SK-N-SH (cell line): ENCODE results near the gene DNPH1. TPM values are rescaled to one million over a fixed set of nuclear protein-coding genes. Genes with fewer than 3 reads are reported as not detected.

Experiments used
- CTCF ChIA-PET: fragments of 300-600, 350-600 bp; formaldehyde crosslinking; extraction: SDS; loops from one replicate; lab custom pipeline; 2021; lab: Yijun Ruan, JAX
- POLR2A ChIA-PET: fragments of 350-600 bp; sonication (Branson Sonifier 250); formaldehyde crosslinking; extraction: SDS; loops from one replicate; lab custom pipeline; 2020; ENCODE audit warnings: antibody characterized with exemption, inconsistent platforms; lab: Yijun Ruan, JAX
- DNase-seq: peaks from one replicate; pipeline ENCODE4 v3.0.0; 2012
- H2AFZ ChIP-seq: fragments of 200-600 bp; sonication (generic); 2 replicates; pipeline ENCODE4 v1.8.1; 2016; ENCODE audit warnings: antibody characterized with exemption, mild to moderate bottlenecking, low read depth
- H3F3A ChIP-seq: fragments of 200-600 bp; sonication (generic); replicated peaks from 2 replicates; pipeline ENCODE3; 2016; ENCODE audit warnings: antibody characterized with exemption, mild to moderate bottlenecking; ENCODE audit not compliant: insufficient read depth
- H3K27ac ChIP-seq, 2 experiments: fragments of 200-500 bp in 1 of 2; fragments of 200-600 bp in 1 of 2; sonication (Bioruptor generic) in 1 of 2; sonication (generic), shearing (Covaris generic) in 1 of 2; 2 replicates each; pipeline versions ENCODE4 v1.5.1 to v1.6.1; 2014 to 2016; ENCODE audit warnings: low read depth in 2 of 2, inconsistent platforms in 1 of 2, low read length in 1 of 2, mild to moderate bottlenecking in 1 of 2, mixed read lengths in 1 of 2
- H3K27me3 ChIP-seq: fragments of 200-600 bp; sonication (generic), shearing (Covaris generic); 2 replicates; pipeline ENCODE4 v1.6.1; 2016; ENCODE audit warnings: mixed run types; ENCODE audit not compliant: insufficient read depth
- H3K36me3 ChIP-seq, 2 experiments: fragments of 200-500 bp in 1 of 2; fragments of 200-600 bp in 1 of 2; sonication (Bioruptor generic) in 1 of 2; sonication (generic) in 1 of 2; replicated peaks in 1 of 2; 2 replicates each; pipeline versions ENCODE3 to v1.5.1; 2014 to 2016; ENCODE audit warnings: low read length in 1 of 2, mild to moderate bottlenecking in 1 of 2; ENCODE audit not compliant: insufficient read depth in 2 of 2, control insufficient read depth in 1 of 2
- H3K4me1 ChIP-seq, 2 experiments: fragments of 200-500 bp in 1 of 2; fragments of 200-600 bp in 1 of 2; sonication (Bioruptor generic) in 1 of 2; sonication (generic), shearing (Covaris generic) in 1 of 2; 2 replicates each; pipeline versions ENCODE4 v1.5.1 to v1.6.1; 2014 to 2016; ENCODE audit warnings: low read depth in 1 of 2, low read length in 1 of 2, mixed run types in 1 of 2; ENCODE audit not compliant: insufficient read depth in 2 of 2, control insufficient read depth in 1 of 2
- H3K4me2 ChIP-seq: fragments of 200-600 bp; sonication (generic), shearing (Covaris generic); 2 replicates; pipeline ENCODE4 v1.6.1; 2017; ENCODE audit warnings: mixed run types
- H3K4me3 ChIP-seq, 2 experiments: fragments of 200-500 bp in 1 of 2; fragments of 200-600 bp in 1 of 2; sonication (Bioruptor generic) in 1 of 2; sonication (generic), shearing (Covaris generic) in 1 of 2; 2 replicates each; pipeline versions ENCODE4 v1.5.1 to v1.8.1; 2014 to 2016; ENCODE audit warnings: low read depth in 2 of 2, inconsistent platforms in 1 of 2, low read length in 1 of 2, mild to moderate bottlenecking in 1 of 2, mixed read lengths in 1 of 2, moderate library complexity in 1 of 2
- H3K79me2 ChIP-seq: fragments of 200-600 bp; sonication (generic); 2 replicates; pipeline ENCODE4 v1.8.1; 2017; ENCODE audit warnings: mild to moderate bottlenecking; ENCODE audit not compliant: insufficient read depth
- H3K9ac ChIP-seq: fragments of 200-600 bp; sonication (generic); 2 replicates; pipeline ENCODE4 v1.6.1; 2017; ENCODE audit warnings: mixed run types
- H3K9me2 ChIP-seq: fragments of 200-600 bp; sonication (generic); 2 replicates; pipeline ENCODE4 v1.6.1; 2017; ENCODE audit warnings: mixed run types
- H3K9me3 ChIP-seq: fragments of 200-600 bp; sonication (generic); 2 replicates; pipeline ENCODE4 v1.6.1; 2017; ENCODE audit warnings: mixed run types, mild to moderate bottlenecking, moderate library complexity
- H4K20me1 ChIP-seq: fragments of 200-600 bp; sonication (generic); 2 replicates; pipeline ENCODE4 v1.6.1; 2017; ENCODE audit warnings: mild to moderate bottlenecking, mixed run types; ENCODE audit not compliant: insufficient read depth
- EP300 ChIP-seq, 2 experiments: IDR thresholded peaks; 2 replicates each; pipeline versions ENCODE4 v1.4.0 to v1.6.1; 2012; ENCODE audit warnings: borderline replicate concordance in 1 of 2, low read depth in 1 of 2, low read length in 1 of 2
- EZH2phosphoT487 ChIP-seq: fragments of 200-600 bp; sonication (generic); IDR thresholded peaks from 2 replicates; pipeline ENCODE4 v1.6.1; 2017; ENCODE audit warnings: low read depth, mixed run types, mild to moderate bottlenecking, antibody characterized with exemption, moderate library complexity, borderline replicate concordance
- FOSL2 ChIP-seq: IDR thresholded peaks from 2 replicates; pipeline ENCODE4 v1.4.0; 2012; ENCODE audit warnings: low read depth, mild to moderate bottlenecking, moderate library complexity, borderline replicate concordance
- FOXM1 ChIP-seq: IDR thresholded peaks from 2 replicates; pipeline ENCODE4 v1.4.0; 2012; ENCODE audit warnings: low read depth, mild to moderate bottlenecking
- GABPA ChIP-seq: IDR thresholded peaks from 2 replicates; pipeline ENCODE4 v1.4.0; 2012; ENCODE audit warnings: low read depth, mild to moderate bottlenecking
- MEF2A ChIP-seq: IDR thresholded peaks from 2 replicates; pipeline ENCODE4 v1.4.0; 2012; ENCODE audit warnings: low read depth, borderline replicate concordance
- MXI1 ChIP-seq: IDR thresholded peaks from 2 replicates; pipeline ENCODE4 v1.6.1; 2012; ENCODE audit warnings: mild to moderate bottlenecking, low read depth, low read length, improper control_type of control experiment
- NFIC ChIP-seq: IDR thresholded peaks from 2 replicates; pipeline ENCODE4 v1.4.0; 2012; ENCODE audit warnings: borderline replicate concordance
- NRF1 ChIP-seq: IDR thresholded peaks from 2 replicates; pipeline ENCODE4 v1.6.1; 2012; ENCODE audit warnings: low read depth, mild to moderate bottlenecking, low read length
- RCOR1 ChIP-seq: fragments of 150-350 bp; IDR thresholded peaks from 2 replicates; pipeline ENCODE4 v1.6.1; 2017; ENCODE audit warnings: antibody characterized with exemption, low read length
- RXRA ChIP-seq: IDR thresholded peaks from 2 replicates; pipeline ENCODE4 v1.4.0; 2012; ENCODE audit warnings: low read depth, mild to moderate bottlenecking, borderline replicate concordance
- SIN3A ChIP-seq: IDR thresholded peaks from 2 replicates; pipeline ENCODE4 v1.6.1; 2012; ENCODE audit warnings: low read depth, mild to moderate bottlenecking, low read length, moderate library complexity, borderline replicate concordance
- SMC3 ChIP-seq: IDR thresholded peaks from 2 replicates; pipeline ENCODE4 v1.6.1; 2012; ENCODE audit warnings: low read depth, low read length, improper control_type of control experiment
- TAF1 ChIP-seq: IDR thresholded peaks from 2 replicates; pipeline ENCODE4 v1.6.1; 2012; ENCODE audit warnings: low read depth, mild to moderate bottlenecking, low read length, moderate library complexity, borderline replicate concordance
- TCF12 ChIP-seq: IDR thresholded peaks from 2 replicates; pipeline ENCODE4 v1.4.0; 2012
- YY1 ChIP-seq: IDR thresholded peaks from 2 replicates; pipeline ENCODE4 v1.4.0; 2012; ENCODE audit warnings: low read depth, mild to moderate bottlenecking
- WGBS: methylation state at CpG from one replicate; pipeline ENCODE4 v1.1.6; 2017; ENCODE audit warnings: low lambda C conversion rate; 5-methylcytosine and 5-hydroxymethylcytosine counted together
- polyA plus RNA-seq, 3 experiments: library from polyadenylated mRNA; depleted of rRNA; stranded (reverse); fragments of >200 nt; gene quantifications; 2 replicates each; pipeline ENCODE4 v1.2.3, GENCODE V29; 2012
- TF ChIP-seq, protein P1 (sequence below): IDR thresholded peaks from 2 replicates; pipeline ENCODE4 v1.4.0; 2012; ENCODE audit warnings: low read depth, borderline replicate concordance
- TF ChIP-seq, protein P2 (sequence below): fragments of 150-350 bp; IDR thresholded peaks from 2 replicates; pipeline ENCODE4 v1.6.1; 2017; ENCODE audit warnings: antibody characterized with exemption, low read length, low read depth, borderline replicate concordance
- TF ChIP-seq, protein P3 (sequence below): fragments of 150-350 bp; IDR thresholded peaks from 2 replicates; pipeline ENCODE4 v1.6.1; 2016; ENCODE audit warnings: mild to moderate bottlenecking, low read depth, low read length
- TF ChIP-seq, protein P4 (sequence below): fragments of 200-600 bp; sonication (generic); IDR thresholded peaks from 2 replicates; pipeline ENCODE4 v1.6.1; 2017; ENCODE audit warnings: antibody characterized with exemption, mild to moderate bottlenecking, moderate library complexity

DNPH1 gene
- polyA plus RNA-seq, 1 of the 3 experiments (the other 2 are of a cell fraction), result 287 TPM

DNA sequence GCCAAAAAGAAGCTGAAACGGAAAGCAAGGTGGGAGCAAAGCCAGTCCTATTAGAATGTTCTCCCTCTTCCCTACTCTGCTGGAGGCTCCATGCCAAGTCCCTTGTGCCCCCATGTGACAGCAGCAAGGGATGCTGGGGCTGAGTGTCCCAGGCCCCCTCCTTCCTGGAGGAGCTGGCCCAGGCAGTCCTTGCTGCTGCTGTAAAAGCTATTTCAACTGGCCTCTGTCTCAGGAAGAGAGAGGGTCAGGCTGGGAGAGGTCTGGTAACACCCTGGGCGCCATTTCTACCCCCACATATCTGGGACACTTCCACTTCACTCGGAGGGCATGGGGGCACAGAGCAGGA is 39.0 kb upstream of the DNPH1 start:
- H3K27me3 ChIP-seq, result no peaks in the 10 kb centered on the region
- no peaks in the 10 kb centered on the region for H3K9me2 ChIP-seq
- WGBS, result 87% methylated on average over 3 of the region's 3 CpGs
- H3K4me2 ChIP-seq, result no peak overlapping the region
- H3K36me3 ChIP-seq, result no peaks in the 10 kb centered on the region
- no peak overlapping the region for H2AFZ ChIP-seq
- no peak for TF ChIP-seq MXI1
- TF ChIP-seq, protein P1, sequence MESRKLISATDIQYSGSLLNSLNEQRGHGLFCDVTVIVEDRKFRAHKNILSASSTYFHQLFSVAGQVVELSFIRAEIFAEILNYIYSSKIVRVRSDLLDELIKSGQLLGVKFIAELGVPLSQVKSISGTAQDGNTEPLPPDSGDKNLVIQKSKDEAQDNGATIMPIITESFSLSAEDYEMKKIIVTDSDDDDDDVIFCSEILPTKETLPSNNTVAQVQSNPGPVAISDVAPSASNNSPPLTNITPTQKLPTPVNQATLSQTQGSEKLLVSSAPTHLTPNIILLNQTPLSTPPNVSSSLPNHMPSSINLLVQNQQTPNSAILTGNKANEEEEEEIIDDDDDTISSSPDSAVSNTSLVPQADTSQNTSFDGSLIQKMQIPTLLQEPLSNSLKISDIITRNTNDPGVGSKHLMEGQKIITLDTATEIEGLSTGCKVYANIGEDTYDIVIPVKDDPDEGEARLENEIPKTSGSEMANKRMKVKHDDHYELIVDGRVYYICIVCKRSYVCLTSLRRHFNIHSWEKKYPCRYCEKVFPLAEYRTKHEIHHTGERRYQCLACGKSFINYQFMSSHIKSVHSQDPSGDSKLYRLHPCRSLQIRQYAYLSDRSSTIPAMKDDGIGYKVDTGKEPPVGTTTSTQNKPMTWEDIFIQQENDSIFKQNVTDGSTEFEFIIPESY, result no peak
- no peak for TF ChIP-seq TCF12
- TF ChIP-seq FOSL2, result no peak
- TF ChIP-seq EZH2phosphoT487, result no peak
- no peak for TF ChIP-seq EP300 (IDR thresholded peaks at IDR 0.05; ENCODE audit: borderline replicate concordance in 1 of 2, low read depth in 1 of 2, low read length in 1 of 2)
- TF ChIP-seq, protein P2, sequence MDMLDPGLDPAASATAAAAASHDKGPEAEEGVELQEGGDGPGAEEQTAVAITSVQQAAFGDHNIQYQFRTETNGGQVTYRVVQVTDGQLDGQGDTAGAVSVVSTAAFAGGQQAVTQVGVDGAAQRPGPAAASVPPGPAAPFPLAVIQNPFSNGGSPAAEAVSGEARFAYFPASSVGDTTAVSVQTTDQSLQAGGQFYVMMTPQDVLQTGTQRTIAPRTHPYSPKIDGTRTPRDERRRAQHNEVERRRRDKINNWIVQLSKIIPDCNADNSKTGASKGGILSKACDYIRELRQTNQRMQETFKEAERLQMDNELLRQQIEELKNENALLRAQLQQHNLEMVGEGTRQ, result no peak
- no peak for TF ChIP-seq YY1
- TF ChIP-seq TAF1, result no peak
- TF ChIP-seq SMC3, result no peak
- no peak for TF ChIP-seq SIN3A
- no peak for TF ChIP-seq NFIC
- TF ChIP-seq GABPA, result no peak
- TF ChIP-seq RXRA, result no peak
- no peaks in the 10 kb centered on the region for H4K20me1 ChIP-seq
- H3K4me3 ChIP-seq, result no peak overlapping the region
- H3K4me1 ChIP-seq, result peaks cover 0 to 17% of the 10 kb centered on the region in 2 experiments; a peak in 1 of 4 replicates
- ChIA-PET POLR2A (interaction anchor here (1.0 kb wide), 1 partner anchor 9 kb away, joined by 3 read pairs; no protein-coding TSS in a partner anchor), CTCF (interaction anchor here (1.6 to 2.4 kb wide), 2 partner anchors 31 to 39 kb away, joined by 7 to 8 read pairs; partner anchors contain the start of gene DNPH1)
- H3K79me2 ChIP-seq, result no peaks in the 10 kb centered on the region
- DNase-seq, result no peak
- no peak overlapping the region for H3K27ac ChIP-seq
- no peak overlapping the region for H3K9ac ChIP-seq
- no peaks in the 10 kb centered on the region for H3F3A ChIP-seq
- no peaks in the 10 kb centered on the region for H3K9me3 ChIP-seq

DNA sequence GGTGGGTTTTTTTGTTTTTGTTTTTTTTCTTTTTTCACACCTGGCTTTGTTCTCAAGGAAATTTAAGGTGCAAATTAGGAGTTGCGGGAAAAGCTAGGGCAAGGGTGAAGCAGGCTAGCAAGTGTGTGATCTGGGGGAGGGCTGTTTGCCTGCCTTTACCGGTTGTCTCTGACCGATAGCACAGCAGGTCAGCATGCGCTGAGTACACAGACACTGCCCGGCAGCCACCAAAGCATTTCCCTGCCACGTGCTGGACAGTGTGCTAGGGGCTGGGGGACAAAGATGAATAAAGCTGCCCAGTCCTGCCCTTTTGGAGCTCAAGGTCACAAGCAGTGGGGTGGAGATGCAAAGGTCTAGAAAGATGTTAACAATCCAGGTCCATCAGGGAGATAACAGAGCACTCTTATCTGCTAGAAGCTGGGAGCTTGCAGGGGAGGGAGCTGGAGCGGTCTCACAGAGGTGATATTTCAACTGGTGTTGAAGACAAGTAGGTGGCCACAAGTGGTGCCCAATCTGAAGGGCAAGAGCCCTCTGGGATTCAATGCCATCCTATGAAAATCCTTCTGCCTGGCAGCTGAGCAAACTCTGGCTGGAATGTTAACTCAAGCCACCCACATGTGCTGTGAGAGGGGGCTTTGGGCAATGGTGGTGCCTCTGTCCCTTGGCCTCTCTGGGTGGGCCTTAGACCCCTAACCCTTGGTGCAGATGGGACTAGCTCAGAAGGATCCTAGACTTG is 38.5 kb upstream of the DNPH1 start:
- no peak for DNase-seq
- Histone ChIP-seq H3F3A (no peaks in the 10 kb centered on the region), H3K79me2 (no peaks in the 10 kb centered on the region), H4K20me1 (no peaks in the 10 kb centered on the region), H3K9me3 (no peaks in the 10 kb centered on the region), H2AFZ (no peak overlapping the region), H3K27me3 (no peaks in the 10 kb centered on the region), H3K9me2 (no peaks in the 10 kb centered on the region), H3K4me1 (peaks cover 0 to 17% of the 10 kb centered on the region in 2 experiments; a peak in 1 of 4 replicates), H3K27ac (no peak overlapping the region), H3K4me2 (no peak overlapping the region), H3K9ac (no peak overlapping the region), H3K4me3 (no peak overlapping the region), H3K36me3 (no peaks in the 10 kb centered on the region)
- 90% methylated on average over 7 of the region's 7 CpGs for WGBS
- POLR2A ChIA-PET, result interaction anchor here (1.0 kb wide), 1 partner anchor 8 kb away, joined by 3 read pairs; no protein-coding TSS in a partner anchor
- CTCF ChIA-PET, result interaction anchor here (1.6 to 2.4 kb wide), 2 partner anchors 31 to 38 kb away, joined by 7 to 8 read pairs; partner anchors contain the start of gene DNPH1
- TF ChIP-seq FOXM1 (no peak), NRF1 (no peak), SIN3A (no peak), RCOR1 (no peak), NFIC (no peak), MEF2A (no peak), SMC3 (no peak), EZH2phosphoT487 (no peak), MXI1 (no peak)
- TF ChIP-seq, protein P3, sequence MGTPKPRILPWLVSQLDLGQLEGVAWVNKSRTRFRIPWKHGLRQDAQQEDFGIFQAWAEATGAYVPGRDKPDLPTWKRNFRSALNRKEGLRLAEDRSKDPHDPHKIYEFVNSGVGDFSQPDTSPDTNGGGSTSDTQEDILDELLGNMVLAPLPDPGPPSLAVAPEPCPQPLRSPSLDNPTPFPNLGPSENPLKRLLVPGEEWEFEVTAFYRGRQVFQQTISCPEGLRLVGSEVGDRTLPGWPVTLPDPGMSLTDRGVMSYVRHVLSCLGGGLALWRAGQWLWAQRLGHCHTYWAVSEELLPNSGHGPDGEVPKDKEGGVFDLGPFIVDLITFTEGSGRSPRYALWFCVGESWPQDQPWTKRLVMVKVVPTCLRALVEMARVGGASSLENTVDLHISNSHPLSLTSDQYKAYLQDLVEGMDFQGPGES, result no peak
- TF ChIP-seq, protein P4, sequence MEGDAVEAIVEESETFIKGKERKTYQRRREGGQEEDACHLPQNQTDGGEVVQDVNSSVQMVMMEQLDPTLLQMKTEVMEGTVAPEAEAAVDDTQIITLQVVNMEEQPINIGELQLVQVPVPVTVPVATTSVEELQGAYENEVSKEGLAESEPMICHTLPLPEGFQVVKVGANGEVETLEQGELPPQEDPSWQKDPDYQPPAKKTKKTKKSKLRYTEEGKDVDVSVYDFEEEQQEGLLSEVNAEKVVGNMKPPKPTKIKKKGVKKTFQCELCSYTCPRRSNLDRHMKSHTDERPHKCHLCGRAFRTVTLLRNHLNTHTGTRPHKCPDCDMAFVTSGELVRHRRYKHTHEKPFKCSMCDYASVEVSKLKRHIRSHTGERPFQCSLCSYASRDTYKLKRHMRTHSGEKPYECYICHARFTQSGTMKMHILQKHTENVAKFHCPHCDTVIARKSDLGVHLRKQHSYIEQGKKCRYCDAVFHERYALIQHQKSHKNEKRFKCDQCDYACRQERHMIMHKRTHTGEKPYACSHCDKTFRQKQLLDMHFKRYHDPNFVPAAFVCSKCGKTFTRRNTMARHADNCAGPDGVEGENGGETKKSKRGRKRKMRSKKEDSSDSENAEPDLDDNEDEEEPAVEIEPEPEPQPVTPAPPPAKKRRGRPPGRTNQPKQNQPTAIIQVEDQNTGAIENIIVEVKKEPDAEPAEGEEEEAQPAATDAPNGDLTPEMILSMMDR, result no peak
